Measurements from ENCODE around the gene FIGNL1. TPM values are rescaled to one million over a fixed set of nuclear protein-coding genes. Genes with fewer than 3 reads are reported as not detected.

Gene FIGNL1
- polyA plus RNA-seq, 3 donors: 0.55 to 2.4 (median 1.8) TPM

GRCh38 chr7:50399635-50400034 is 50.5 kb downstream of the FIGNL1 start:
- H4K20me1 ChIP-seq (ENCODE audit: insufficient read depth, low read length): peaks cover 65% of the 10 kb centered on the region
- H2AFZ ChIP-seq (ENCODE audit: insufficient read depth, low read depth, low read length, poor library complexity, severe bottlenecking): no peak overlapping the region
- Mint-ChIP-seq H3K27ac (peak overlapping the region in 1 of 7 donors; percentile 20), H3K9me3 (no peaks in the 10 kb centered on the region), H3K4me3 (no peak overlapping the region), H3K4me1 (peaks cover 40% of the 10 kb centered on the region), H3K36me3 (peaks cover 74 to 92% of the 10 kb centered on the region in 2 donors), H3K27me3 (ENCODE audit: low read depth in 3 of 3) (no peaks in the 10 kb centered on the region)
- WGBS (ENCODE audit: insufficient coverage): over 99% methylated on average over 19 of the region's 21 CpGs
- TF ChIP-seq CTCF (IDR thresholded peaks at IDR 0.05): no peak
- no peaks in the 10 kb centered on the region for H3K27me3 ChIP-seq (ENCODE audit: control insufficient read depth in 2 of 2, insufficient read depth in 2 of 2, low read length in 2 of 2)
- intact Hi-C loops (cut with micrococcal nuclease): no loop called here
- H3K4me3 ChIP-seq (replicated peaks in 1 of 3; ENCODE audit: low read depth in 2 of 3, low read length in 3 of 3): no peak overlapping the region
- peaks cover 11 to 20% of the 10 kb centered on the region in 2 donors for H3K4me1 ChIP-seq (ENCODE audit: control insufficient read depth in 1 of 2, insufficient read depth in 2 of 2, low read length in 2 of 2)
- H3K9me3 ChIP-seq (replicated peaks in 1 of 2; ENCODE audit: control insufficient read depth in 1 of 2, insufficient read depth in 1 of 2, low read length in 2 of 2): no peaks in the 10 kb centered on the region
- DNase-seq: no peak
- peaks cover 83% of the 10 kb centered on the region for H3K79me2 ChIP-seq (ENCODE audit: insufficient read depth, low read length)
- peaks cover 70 to 90% of the 10 kb centered on the region in 2 donors for H3K36me3 ChIP-seq (replicated peaks in 1 of 2; ENCODE audit: control insufficient read depth in 1 of 2, insufficient read depth in 2 of 2, low read length in 2 of 2)
- no peak overlapping the region for H3K27ac ChIP-seq (ENCODE audit: low read depth in 1 of 2, low read length in 2 of 2)
- H3K9ac ChIP-seq (ENCODE audit: insufficient read depth, low read length, poor library complexity, severe bottlenecking): no peak overlapping the region
- H3K4me2 ChIP-seq (replicated peaks; ENCODE audit: extremely low read depth, low read length, poor library complexity, severe bottlenecking): no peak overlapping the region

GRCh38 chr7:50399206-50399605 is 50.9 kb downstream of the FIGNL1 start:
- WGBS (ENCODE audit: insufficient coverage): no CpG with 5 or more reads among the region's 1 CpG

More at GRCh38 chr7:50399206-50399605, 50.9 kb downstream of the FIGNL1 start:
- Mint-ChIP-seq H3K27ac (no peak overlapping the region), H3K9me3 (no peaks in the 10 kb centered on the region), H3K36me3 (peaks cover 75 to 93% of the 10 kb centered on the region in 2 donors), H3K4me1 (peaks cover 40% of the 10 kb centered on the region), H3K4me3 (no peak overlapping the region), H3K27me3 (ENCODE audit: low read depth in 3 of 3) (no peaks in the 10 kb centered on the region)
- H3K79me2 ChIP-seq (ENCODE audit: insufficient read depth, low read length): peaks cover 88% of the 10 kb centered on the region
- no peak overlapping the region for H3K4me2 ChIP-seq (replicated peaks; ENCODE audit: extremely low read depth, low read length, poor library complexity, severe bottlenecking)
- no peak for TF ChIP-seq CTCF (IDR thresholded peaks at IDR 0.05)
- peaks cover 11 to 20% of the 10 kb centered on the region in 2 donors for H3K4me1 ChIP-seq (ENCODE audit: control insufficient read depth in 1 of 2, insufficient read depth in 2 of 2, low read length in 2 of 2)
- no peak overlapping the region for H2AFZ ChIP-seq (ENCODE audit: insufficient read depth, low read depth, low read length, poor library complexity, severe bottlenecking)
- intact Hi-C loops (cut with micrococcal nuclease): no loop called here
- no peak for DNase-seq
- H3K4me3 ChIP-seq (replicated peaks in 1 of 3; ENCODE audit: low read depth in 2 of 3, low read length in 3 of 3): no peak overlapping the region
- H3K9me3 ChIP-seq (replicated peaks in 1 of 2; ENCODE audit: control insufficient read depth in 1 of 2, insufficient read depth in 1 of 2, low read length in 2 of 2): no peaks in the 10 kb centered on the region
- H3K36me3 ChIP-seq (replicated peaks in 1 of 2; ENCODE audit: control insufficient read depth in 1 of 2, insufficient read depth in 2 of 2, low read length in 2 of 2): peaks cover 74 to 90% of the 10 kb centered on the region in 2 donors
- H4K20me1 ChIP-seq (ENCODE audit: insufficient read depth, low read length): peaks cover 69% of the 10 kb centered on the region
- no peaks in the 10 kb centered on the region for H3K27me3 ChIP-seq (ENCODE audit: control insufficient read depth in 2 of 2, insufficient read depth in 2 of 2, low read length in 2 of 2)
- no peak overlapping the region for H3K9ac ChIP-seq (ENCODE audit: insufficient read depth, low read length, poor library complexity, severe bottlenecking)
- peak overlapping the region in 1 of 2 donors; percentile 60 for H3K27ac ChIP-seq (ENCODE audit: low read depth in 1 of 2, low read length in 2 of 2)
